HepG2 (cell line): ENCODE measurements around the gene NAP1L1. TPM values are rescaled to one million over a fixed set of nuclear protein-coding genes. Genes with fewer than 3 reads are reported as not detected.

Experiments
- ASH2L ChIP-seq: fragments of 300-600, 200-600 bp; sonication (generic); IDR thresholded peaks from 2 replicates; pipeline ENCODE4 v1.7.0; 2017; ENCODE audit warnings: low read depth, mild to moderate bottlenecking, moderate library complexity, mixed read lengths, low read length; ENCODE audit not compliant: insufficient read length
- BORCS8-MEF2B ChIP-seq: sonication (generic); formaldehyde crosslinking; IDR thresholded peaks from 2 replicates; pipeline ENCODE4 v1.8.0; 2022; ENCODE audit warnings: mild to moderate bottlenecking, missing genetic modification reagents
- FOXC1 ChIP-seq: sonication (generic); formaldehyde crosslinking; IDR thresholded peaks from 2 replicates; pipeline ENCODE4 v1.8.0; 2022; ENCODE audit warnings: mild to moderate bottlenecking, missing genetic modification reagents, borderline replicate concordance
- HDAC1 ChIP-seq: sonication (generic); formaldehyde crosslinking; IDR thresholded peaks from 2 replicates; pipeline ENCODE4 v1.5.1; 2020; ENCODE audit warnings: mild to moderate bottlenecking, missing genetic modification reagents
- HDAC2 ChIP-seq: sonication (generic); formaldehyde crosslinking; IDR thresholded peaks from 2 replicates; pipeline ENCODE4 v1.4.0; 2020; ENCODE audit warnings: missing genetic modification reagents
- NR1H2 ChIP-seq: sonication (generic); formaldehyde crosslinking; IDR thresholded peaks from 2 replicates; pipeline ENCODE4 v1.8.1; 2022; ENCODE audit warnings: low read depth, missing genetic modification reagents, borderline replicate concordance
- SAP130 ChIP-seq: IDR thresholded peaks from 2 replicates; pipeline ENCODE4 v1.6.1; 2016; ENCODE audit warnings: low read depth
- SP1 ChIP-seq, 2 experiments: fragments of 450-650 bp in 1 of 2; sonication (generic) in 1 of 2; formaldehyde crosslinking in 1 of 2; IDR thresholded peaks; 2 replicates each; pipeline versions ENCODE4 v1.4.0 to v1.6.1; 2016 to 2020; ENCODE audit warnings: missing genetic modification reagents in 1 of 2
- ZIK1 ChIP-seq: sonication (generic); formaldehyde crosslinking; IDR thresholded peaks from 2 replicates; pipeline ENCODE4 v1.5.0; 2020; ENCODE audit warnings: mild to moderate bottlenecking, low read depth, missing genetic modification reagents, borderline replicate concordance
- ZNF143 ChIP-seq: sonication (generic); formaldehyde crosslinking; IDR thresholded peaks from 2 replicates; pipeline ENCODE4 v1.4.0; 2020; ENCODE audit warnings: missing genetic modification reagents
- ZNF30 ChIP-seq: sonication (generic); formaldehyde crosslinking; IDR thresholded peaks from 2 replicates; pipeline ENCODE4 v1.5.0; 2020; ENCODE audit warnings: mild to moderate bottlenecking, missing genetic modification reagents
- ZNF788 ChIP-seq: sonication (generic); formaldehyde crosslinking; IDR thresholded peaks from 2 replicates; pipeline ENCODE4 v1.5.0; 2020; ENCODE audit warnings: mild to moderate bottlenecking, missing genetic modification reagents, borderline replicate concordance
- polyA plus RNA-seq, 8 experiments: library from polyadenylated mRNA; depleted of rRNA in 3 of 8; stranded (reverse) in 7 of 8; unstranded in 1 of 8; fragments of >200 nt; fragmentation: Illumina TruSeq in 4 of 8; extraction: Trizol in 4 of 8; gene quantifications; 2 replicates each; pipeline versions ENCODE4 v1.2.1 to v1.2.3, GENCODE V29; 2011 to 2016; ENCODE audit warnings: low read depth in 4 of 8, missing spikeins in 1 of 8, mixed read lengths in 1 of 8; ENCODE audit not compliant: insufficient read depth in 1 of 8
- total RNA-seq, 5 experiments: library from RNA; depleted of rRNA; stranded (reverse); fragments of >200 nt; fragmentation: Illumina TruSeq; extraction: Trizol; gene quantifications; 2 replicates each; pipeline ENCODE4 v1.2.3, GENCODE V29; 2016; ENCODE audit warnings: low read depth in 1 of 5
- TF ChIP-seq, protein P1 (sequence below), 2 experiments: sonication (generic) in 1 of 2; formaldehyde crosslinking in 1 of 2; IDR thresholded peaks; 2 replicates each; pipeline versions ENCODE4 v1.5.1 to v1.6.1; 2011 to 2020; ENCODE audit warnings: borderline replicate concordance in 1 of 2, low read depth in 1 of 2, low read length in 1 of 2, mild to moderate bottlenecking in 1 of 2, missing genetic modification reagents in 1 of 2, moderate library complexity in 1 of 2
- TF ChIP-seq, protein P2 (sequence below): IDR thresholded peaks from 2 replicates; pipeline ENCODE4 v1.6.1; 2016
- TF ChIP-seq, protein P3 (sequence below): sonication (generic); formaldehyde crosslinking; IDR thresholded peaks from 2 replicates; pipeline ENCODE4 v1.4.0; 2020; ENCODE audit warnings: missing genetic modification reagents, borderline replicate concordance
- TF ChIP-seq, protein P4 (sequence below): sonication (generic); formaldehyde crosslinking; IDR thresholded peaks from 2 replicates; pipeline ENCODE4 v1.8.1; 2023; ENCODE audit warnings: mild to moderate bottlenecking, missing genetic modification reagents
- TF ChIP-seq, protein P5 (sequence below): sonication (generic); formaldehyde crosslinking; IDR thresholded peaks from 2 replicates; pipeline ENCODE4 v1.8.1; 2022; ENCODE audit warnings: mild to moderate bottlenecking, missing genetic modification reagents
- TF ChIP-seq, protein P6 (sequence below): sonication (generic); formaldehyde crosslinking; IDR thresholded peaks from 2 replicates; pipeline ENCODE4 v1.5.0; 2020; ENCODE audit warnings: missing genetic modification reagents

The NAP1L1 gene
- total and polyA plus RNA-seq, 2 of the 13 experiments (the other 11 are each of a cell fraction or from before 2014, with no cell fraction given) = 207 to 309 TPM

DNA sequence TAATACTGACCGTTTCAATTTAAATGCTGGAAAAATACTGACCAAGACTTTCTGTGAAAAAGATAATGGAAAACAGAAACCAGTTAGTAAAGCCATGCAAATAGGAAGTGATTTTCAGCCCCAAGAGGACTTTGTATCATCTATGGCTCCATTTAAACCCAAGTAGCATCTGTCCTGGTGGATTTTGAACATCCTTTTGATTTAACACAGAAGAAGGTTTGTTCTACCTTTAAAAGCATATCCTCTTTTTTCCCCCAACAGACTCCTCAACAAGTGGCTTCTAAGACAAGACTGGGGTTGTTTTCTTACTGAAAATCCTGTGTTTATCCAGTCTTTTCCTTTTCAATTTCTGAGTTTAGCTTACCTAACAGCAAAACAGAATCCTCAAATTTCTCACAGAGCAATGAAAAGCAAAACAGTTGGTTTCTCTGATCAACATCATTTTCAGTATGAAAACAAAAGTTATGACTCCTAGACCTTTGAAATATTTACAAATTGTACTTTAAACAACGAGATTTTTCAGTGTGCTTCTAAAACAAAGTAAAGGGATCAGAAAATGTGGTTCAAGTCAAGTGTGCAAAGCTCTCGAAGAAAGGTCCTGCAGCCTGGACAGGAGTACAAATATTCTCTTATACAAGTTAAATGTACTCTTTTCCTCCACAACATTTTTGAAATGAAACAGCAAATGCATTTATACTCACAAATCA, 55.8 kb downstream of the NAP1L1 start (continued):
- TF ChIP-seq, protein P1, sequence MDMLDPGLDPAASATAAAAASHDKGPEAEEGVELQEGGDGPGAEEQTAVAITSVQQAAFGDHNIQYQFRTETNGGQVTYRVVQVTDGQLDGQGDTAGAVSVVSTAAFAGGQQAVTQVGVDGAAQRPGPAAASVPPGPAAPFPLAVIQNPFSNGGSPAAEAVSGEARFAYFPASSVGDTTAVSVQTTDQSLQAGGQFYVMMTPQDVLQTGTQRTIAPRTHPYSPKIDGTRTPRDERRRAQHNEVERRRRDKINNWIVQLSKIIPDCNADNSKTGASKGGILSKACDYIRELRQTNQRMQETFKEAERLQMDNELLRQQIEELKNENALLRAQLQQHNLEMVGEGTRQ (IDR thresholded peaks at IDR 0.05; ENCODE audit: low read depth, low read length) = no peak
- TF ChIP-seq, protein P1 (CRISPR knock-in tag; IDR thresholded peaks at IDR 0.05; ENCODE audit: borderline replicate concordance) = no peak
- TF ChIP-seq BORCS8-MEF2B (CRISPR knock-in tag) = no peak
- no peak for TF ChIP-seq ASH2L
- no peak for TF ChIP-seq HDAC1 (CRISPR knock-in tag)
- TF ChIP-seq SP1 (IDR thresholded peaks at IDR 0.05) = no peak
- no peak for TF ChIP-seq SP1 (CRISPR knock-in tag; IDR thresholded peaks at IDR 0.05)
- no peak for TF ChIP-seq ZIK1 (CRISPR knock-in tag)
- no peak for TF ChIP-seq ZNF788 (CRISPR knock-in tag)
- TF ChIP-seq NR1H2 = no peak
- TF ChIP-seq, protein P2, sequence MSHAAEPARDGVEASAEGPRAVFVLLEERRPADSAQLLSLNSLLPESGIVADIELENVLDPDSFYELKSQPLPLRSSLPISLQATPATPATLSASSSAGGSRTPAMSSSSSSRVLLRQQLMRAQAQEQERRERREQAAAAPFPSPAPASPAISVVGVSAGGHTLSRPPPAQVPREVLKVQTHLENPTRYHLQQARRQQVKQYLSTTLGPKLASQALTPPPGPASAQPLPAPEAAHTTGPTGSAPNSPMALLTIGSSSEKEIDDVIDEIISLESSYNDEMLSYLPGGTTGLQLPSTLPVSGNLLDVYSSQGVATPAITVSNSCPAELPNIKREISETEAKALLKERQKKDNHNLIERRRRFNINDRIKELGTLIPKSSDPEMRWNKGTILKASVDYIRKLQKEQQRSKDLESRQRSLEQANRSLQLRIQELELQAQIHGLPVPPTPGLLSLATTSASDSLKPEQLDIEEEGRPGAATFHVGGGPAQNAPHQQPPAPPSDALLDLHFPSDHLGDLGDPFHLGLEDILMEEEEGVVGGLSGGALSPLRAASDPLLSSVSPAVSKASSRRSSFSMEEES (CRISPR knock-in tag) = no peak
- TF ChIP-seq, protein P3, sequence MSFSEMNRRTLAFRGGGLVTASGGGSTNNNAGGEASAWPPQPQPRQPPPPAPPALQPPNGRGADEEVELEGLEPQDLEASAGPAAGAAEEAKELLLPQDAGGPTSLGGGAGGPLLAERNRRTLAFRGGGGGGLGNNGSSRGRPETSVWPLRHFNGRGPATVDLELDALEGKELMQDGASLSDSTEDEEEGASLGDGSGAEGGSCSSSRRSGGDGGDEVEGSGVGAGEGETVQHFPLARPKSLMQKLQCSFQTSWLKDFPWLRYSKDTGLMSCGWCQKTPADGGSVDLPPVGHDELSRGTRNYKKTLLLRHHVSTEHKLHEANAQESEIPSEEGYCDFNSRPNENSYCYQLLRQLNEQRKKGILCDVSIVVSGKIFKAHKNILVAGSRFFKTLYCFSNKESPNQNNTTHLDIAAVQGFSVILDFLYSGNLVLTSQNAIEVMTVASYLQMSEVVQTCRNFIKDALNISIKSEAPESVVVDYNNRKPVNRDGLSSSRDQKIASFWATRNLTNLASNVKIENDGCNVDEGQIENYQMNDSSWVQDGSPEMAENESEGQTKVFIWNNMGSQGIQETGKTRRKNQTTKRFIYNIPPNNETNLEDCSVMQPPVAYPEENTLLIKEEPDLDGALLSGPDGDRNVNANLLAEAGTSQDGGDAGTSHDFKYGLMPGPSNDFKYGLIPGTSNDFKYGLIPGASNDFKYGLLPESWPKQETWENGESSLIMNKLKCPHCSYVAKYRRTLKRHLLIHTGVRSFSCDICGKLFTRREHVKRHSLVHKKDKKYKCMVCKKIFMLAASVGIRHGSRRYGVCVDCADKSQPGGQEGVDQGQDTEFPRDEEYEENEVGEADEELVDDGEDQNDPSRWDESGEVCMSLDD (CRISPR knock-in tag) = no peak
- TF ChIP-seq, protein P4, sequence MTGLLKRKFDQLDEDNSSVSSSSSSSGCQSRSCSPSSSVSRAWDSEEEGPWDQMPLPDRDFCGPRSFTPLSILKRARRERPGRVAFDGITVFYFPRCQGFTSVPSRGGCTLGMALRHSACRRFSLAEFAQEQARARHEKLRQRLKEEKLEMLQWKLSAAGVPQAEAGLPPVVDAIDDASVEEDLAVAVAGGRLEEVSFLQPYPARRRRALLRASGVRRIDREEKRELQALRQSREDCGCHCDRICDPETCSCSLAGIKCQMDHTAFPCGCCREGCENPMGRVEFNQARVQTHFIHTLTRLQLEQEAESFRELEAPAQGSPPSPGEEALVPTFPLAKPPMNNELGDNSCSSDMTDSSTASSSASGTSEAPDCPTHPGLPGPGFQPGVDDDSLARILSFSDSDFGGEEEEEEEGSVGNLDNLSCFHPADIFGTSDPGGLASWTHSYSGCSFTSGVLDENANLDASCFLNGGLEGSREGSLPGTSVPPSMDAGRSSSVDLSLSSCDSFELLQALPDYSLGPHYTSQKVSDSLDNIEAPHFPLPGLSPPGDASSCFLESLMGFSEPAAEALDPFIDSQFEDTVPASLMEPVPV (CRISPR knock-in tag) = no peak
- TF ChIP-seq, protein P5, sequence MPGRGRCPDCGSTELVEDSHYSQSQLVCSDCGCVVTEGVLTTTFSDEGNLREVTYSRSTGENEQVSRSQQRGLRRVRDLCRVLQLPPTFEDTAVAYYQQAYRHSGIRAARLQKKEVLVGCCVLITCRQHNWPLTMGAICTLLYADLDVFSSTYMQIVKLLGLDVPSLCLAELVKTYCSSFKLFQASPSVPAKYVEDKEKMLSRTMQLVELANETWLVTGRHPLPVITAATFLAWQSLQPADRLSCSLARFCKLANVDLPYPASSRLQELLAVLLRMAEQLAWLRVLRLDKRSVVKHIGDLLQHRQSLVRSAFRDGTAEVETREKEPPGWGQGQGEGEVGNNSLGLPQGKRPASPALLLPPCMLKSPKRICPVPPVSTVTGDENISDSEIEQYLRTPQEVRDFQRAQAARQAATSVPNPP (CRISPR knock-in tag) = no peak
- no peak for TF ChIP-seq HDAC2 (CRISPR knock-in tag)
- TF ChIP-seq ZNF30 (CRISPR knock-in tag) = no peak
- no peak for TF ChIP-seq FOXC1 (CRISPR knock-in tag)
- TF ChIP-seq, protein P6, sequence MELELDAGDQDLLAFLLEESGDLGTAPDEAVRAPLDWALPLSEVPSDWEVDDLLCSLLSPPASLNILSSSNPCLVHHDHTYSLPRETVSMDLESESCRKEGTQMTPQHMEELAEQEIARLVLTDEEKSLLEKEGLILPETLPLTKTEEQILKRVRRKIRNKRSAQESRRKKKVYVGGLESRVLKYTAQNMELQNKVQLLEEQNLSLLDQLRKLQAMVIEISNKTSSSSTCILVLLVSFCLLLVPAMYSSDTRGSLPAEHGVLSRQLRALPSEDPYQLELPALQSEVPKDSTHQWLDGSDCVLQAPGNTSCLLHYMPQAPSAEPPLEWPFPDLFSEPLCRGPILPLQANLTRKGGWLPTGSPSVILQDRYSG (CRISPR knock-in tag) = no peak
- no peak for TF ChIP-seq ZNF143 (CRISPR knock-in tag)
- TF ChIP-seq SAP130 = peak; percentile 31
